A673 (cell line): ENCODE measurements around the gene CDX1. TPM values are rescaled to one million over a fixed set of nuclear protein-coding genes. Genes with fewer than 3 reads are reported as not detected.

Experiments used
- BruUV-seq: library from RNA; stranded (reverse); fragments of 400-500 nt; replicated peaks from 2 replicates; lab custom pipeline; 2021; lab: Mats Ljungman, UMichigan
- CTCF ChIA-PET: fragments of 300-600 bp; sonication (Branson Sonifier 250); formaldehyde crosslinking; loops from one replicate; lab custom pipeline; 2022; ENCODE audit warnings: antibody characterized with exemption; lab: Charles Lee
- POLR2A ChIA-PET: fragments of 300-600 bp; sonication (Branson Sonifier 250); formaldehyde crosslinking; loops from one replicate; lab custom pipeline; 2022; ENCODE audit warnings: antibody characterized with exemption; ENCODE audit not compliant: low non-redundant PET; lab: Charles Lee
- DNase-seq: peaks from one replicate; pipeline ENCODE4 v3.0.0-alpha.2; 2015; ENCODE audit warnings: low spot score
- H3K27ac ChIP-seq: fragments of 200-600 bp; sonication (generic); 2 replicates; pipeline ENCODE4 v1.5.1; 2016; ENCODE audit warnings: mixed run types, low read depth, mild to moderate bottlenecking, mixed read lengths, antibody characterized with exemption, low read length; ENCODE audit not compliant: poor library complexity, severe bottlenecking
- H3K27me3 ChIP-seq: fragments of 200-600 bp; sonication (generic); replicated peaks from 2 replicates; pipeline ENCODE4 v1.6.1; 2017; ENCODE audit warnings: mixed run types, low read depth, mild to moderate bottlenecking, mixed read lengths, antibody characterized with exemption, low read length; ENCODE audit not compliant: insufficient read depth, poor library complexity
- H3K36me3 ChIP-seq: fragments of 200-600 bp; sonication (generic); 2 replicates; pipeline ENCODE4 v1.6.1; 2016; ENCODE audit warnings: mixed run types, mild to moderate bottlenecking, mixed read lengths, antibody characterized with exemption, low read length; ENCODE audit not compliant: insufficient read depth, poor library complexity, severe bottlenecking
- H3K4me1 ChIP-seq: fragments of 200-600 bp; sonication (generic); 2 replicates; pipeline ENCODE4 v1.6.1; 2017; ENCODE audit warnings: mixed run types, mild to moderate bottlenecking, mixed read lengths, antibody characterized with exemption, low read length; ENCODE audit not compliant: insufficient read depth, poor library complexity, severe bottlenecking
- H3K4me3 ChIP-seq: fragments of 200-600 bp; sonication (generic); 2 replicates; pipeline ENCODE4 v1.5.1; 2016; ENCODE audit warnings: low read depth, mixed run types, mild to moderate bottlenecking, mixed read lengths, low read length; ENCODE audit not compliant: poor library complexity, severe bottlenecking
- H3K9me3 ChIP-seq: fragments of 200-600 bp; sonication (generic); 2 replicates; pipeline ENCODE4 v1.6.1; 2016; ENCODE audit warnings: mixed run types, low read depth, mild to moderate bottlenecking, mixed read lengths, antibody characterized with exemption, low read length; ENCODE audit not compliant: poor library complexity, severe bottlenecking
- EZH2 ChIP-seq: fragments of 200-600 bp; sonication (generic); IDR thresholded peaks from 2 replicates; pipeline ENCODE4 v1.6.1; 2017; ENCODE audit warnings: borderline replicate concordance, low read depth, mild to moderate bottlenecking, mixed read lengths, antibody characterized with exemption, low read length; ENCODE audit not compliant: poor library complexity, severe bottlenecking
- intact Hi-C: fragments of 100-400 bp; cut with micrococcal nuclease; formaldehyde crosslinking; loops from one replicate; pipeline ENCODE4 v1.10.0; 2022; ENCODE audit not compliant: unreplicated experiment
- total RNA-seq: library from RNA; stranded (reverse); gene quantifications from 2 replicates; pipeline ENCODE4 v1.2.3, GENCODE V29; 2021
- TF ChIP-seq, protein P1 (sequence below): fragments of 300-800, 200-600 bp; sonication (generic); conservative IDR thresholded peaks from 2 replicates; pipeline ENCODE4 v1.5.1; 2017; ENCODE audit warnings: low read depth, mild to moderate bottlenecking, antibody characterized with exemption, low read length, moderate library complexity, mixed read lengths

Gene CDX1
- total RNA-seq, 1 experiment from 2014 or later = not detected

DNA sequence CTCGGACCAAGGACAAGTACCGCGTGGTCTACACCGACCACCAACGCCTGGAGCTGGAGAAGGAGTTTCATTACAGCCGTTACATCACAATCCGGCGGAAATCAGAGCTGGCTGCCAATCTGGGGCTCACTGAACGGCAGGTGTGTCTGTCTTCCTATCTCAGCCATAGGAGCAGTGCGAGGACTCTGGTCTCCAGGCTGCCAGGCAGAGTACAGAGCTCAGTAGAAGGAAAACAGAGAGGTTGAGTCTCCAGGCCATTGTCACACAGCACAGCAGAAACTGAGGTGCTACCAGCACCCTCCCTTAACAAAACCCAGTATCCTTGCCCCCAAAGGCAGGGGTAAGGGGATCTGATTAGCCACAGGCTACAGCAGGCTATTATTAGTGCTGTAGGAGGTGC is 16.2 kb downstream of the CDX1 start:
- Histone ChIP-seq H3K4me1 (no peaks in the 10 kb centered on the region), H3K4me3 (no peak overlapping the region), H3K27ac (no peak overlapping the region), H3K9me3 (no peaks in the 10 kb centered on the region), H3K27me3 (peaks cover 2% of the 10 kb centered on the region), H3K36me3 (no peaks in the 10 kb centered on the region)
- no TSS peak for BruUV-seq
- intact Hi-C loops = no loop called here
- CTCF ChIA-PET = no interaction called here
- DNase-seq = no peak
- TF ChIP-seq EZH2 = no peak
- POLR2A ChIA-PET = no interaction called here

DNA sequence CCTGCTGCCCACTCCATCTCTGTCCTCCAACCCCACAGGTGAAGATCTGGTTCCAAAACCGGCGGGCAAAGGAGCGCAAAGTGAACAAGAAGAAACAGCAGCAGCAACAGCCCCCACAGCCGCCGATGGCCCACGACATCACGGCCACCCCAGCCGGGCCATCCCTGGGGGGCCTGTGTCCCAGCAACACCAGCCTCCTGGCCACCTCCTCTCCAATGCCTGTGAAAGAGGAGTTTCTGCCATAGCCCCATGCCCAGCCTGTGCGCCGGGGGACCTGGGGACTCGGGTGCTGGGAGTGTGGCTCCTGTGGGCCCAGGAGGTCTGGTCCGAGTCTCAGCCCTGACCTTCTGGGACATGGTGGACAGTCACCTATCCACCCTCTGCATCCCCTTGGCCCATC is 16.9 kb downstream of the CDX1 start:
- Histone ChIP-seq H3K27ac (no peak overlapping the region), H3K4me1 (no peaks in the 10 kb centered on the region), H3K27me3 (peaks cover 8% of the 10 kb centered on the region), H3K9me3 (no peaks in the 10 kb centered on the region), H3K36me3 (no peaks in the 10 kb centered on the region), H3K4me3 (no peak overlapping the region)
- DNase-seq = no peak
- no peak for TF ChIP-seq EZH2
- TF ChIP-seq, protein P1, sequence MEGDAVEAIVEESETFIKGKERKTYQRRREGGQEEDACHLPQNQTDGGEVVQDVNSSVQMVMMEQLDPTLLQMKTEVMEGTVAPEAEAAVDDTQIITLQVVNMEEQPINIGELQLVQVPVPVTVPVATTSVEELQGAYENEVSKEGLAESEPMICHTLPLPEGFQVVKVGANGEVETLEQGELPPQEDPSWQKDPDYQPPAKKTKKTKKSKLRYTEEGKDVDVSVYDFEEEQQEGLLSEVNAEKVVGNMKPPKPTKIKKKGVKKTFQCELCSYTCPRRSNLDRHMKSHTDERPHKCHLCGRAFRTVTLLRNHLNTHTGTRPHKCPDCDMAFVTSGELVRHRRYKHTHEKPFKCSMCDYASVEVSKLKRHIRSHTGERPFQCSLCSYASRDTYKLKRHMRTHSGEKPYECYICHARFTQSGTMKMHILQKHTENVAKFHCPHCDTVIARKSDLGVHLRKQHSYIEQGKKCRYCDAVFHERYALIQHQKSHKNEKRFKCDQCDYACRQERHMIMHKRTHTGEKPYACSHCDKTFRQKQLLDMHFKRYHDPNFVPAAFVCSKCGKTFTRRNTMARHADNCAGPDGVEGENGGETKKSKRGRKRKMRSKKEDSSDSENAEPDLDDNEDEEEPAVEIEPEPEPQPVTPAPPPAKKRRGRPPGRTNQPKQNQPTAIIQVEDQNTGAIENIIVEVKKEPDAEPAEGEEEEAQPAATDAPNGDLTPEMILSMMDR = no peak
- POLR2A ChIA-PET = no interaction called here
- intact Hi-C loops = no loop called here
- CTCF ChIA-PET = no interaction called here
- BruUV-seq = no TSS peak

GRCh38 chr5:150184006-150184405 is 17.4 kb downstream of the CDX1 start:
- intact Hi-C loops = no loop called here
- POLR2A ChIA-PET = no interaction called here
- no TSS peak for BruUV-seq

More at GRCh38 chr5:150184006-150184405, 17.4 kb downstream of the CDX1 start:
- Histone ChIP-seq H3K4me1 (no peaks in the 10 kb centered on the region), H3K9me3 (no peaks in the 10 kb centered on the region), H3K36me3 (no peaks in the 10 kb centered on the region), H3K27me3 (peaks cover 12% of the 10 kb centered on the region), H3K4me3 (no peak overlapping the region), H3K27ac (no peak overlapping the region)
- no peak for TF ChIP-seq EZH2
- TF ChIP-seq, protein P1 = no peak
- CTCF ChIA-PET = no interaction called here
- DNase-seq = no peak
